ENCODE measurements around the gene POLDIP2.

The POLDIP2 gene

DNA sequence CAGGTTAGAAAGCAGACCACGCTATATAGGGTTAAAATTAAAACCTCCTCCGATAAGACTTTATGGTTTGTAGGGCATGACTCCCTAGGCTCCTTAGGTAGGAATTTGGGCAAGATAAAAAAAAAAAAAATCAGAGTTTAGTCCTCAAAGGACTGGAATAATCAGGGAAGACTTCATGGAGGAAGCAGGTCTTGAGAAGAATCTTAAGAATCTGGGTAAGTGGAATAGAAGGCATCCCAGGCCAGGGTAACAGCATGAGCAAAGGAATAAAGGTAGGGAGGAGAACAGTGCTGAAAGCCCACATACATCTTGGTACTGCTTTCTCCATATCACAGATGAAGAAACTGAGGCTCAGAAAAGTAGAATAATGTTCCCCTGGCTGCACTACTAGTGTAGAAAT, 33.2 kb upstream of the POLDIP2 start:
- no peak for DNase-seq

DNA sequence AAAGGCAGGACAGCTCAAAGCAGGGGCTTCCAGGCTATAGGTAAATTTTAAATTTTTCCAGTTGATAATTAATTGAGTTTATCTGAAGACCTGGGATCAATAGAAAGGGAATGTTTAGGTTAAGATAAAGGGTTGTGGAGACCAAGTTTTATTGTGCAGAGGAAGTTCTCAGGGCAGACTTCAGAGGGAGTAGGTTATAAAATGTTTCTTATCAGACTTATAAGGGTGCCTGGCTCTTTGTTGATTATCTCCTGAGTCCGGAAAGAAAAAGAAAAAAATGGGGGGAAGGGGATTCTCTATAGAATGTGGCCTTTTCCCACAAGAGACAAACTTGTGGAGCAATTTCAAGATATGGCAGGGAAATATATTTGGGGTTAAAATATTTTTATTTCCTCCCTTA, 32.8 kb upstream of the POLDIP2 start:
- DNase-seq, result no peak

DNA sequence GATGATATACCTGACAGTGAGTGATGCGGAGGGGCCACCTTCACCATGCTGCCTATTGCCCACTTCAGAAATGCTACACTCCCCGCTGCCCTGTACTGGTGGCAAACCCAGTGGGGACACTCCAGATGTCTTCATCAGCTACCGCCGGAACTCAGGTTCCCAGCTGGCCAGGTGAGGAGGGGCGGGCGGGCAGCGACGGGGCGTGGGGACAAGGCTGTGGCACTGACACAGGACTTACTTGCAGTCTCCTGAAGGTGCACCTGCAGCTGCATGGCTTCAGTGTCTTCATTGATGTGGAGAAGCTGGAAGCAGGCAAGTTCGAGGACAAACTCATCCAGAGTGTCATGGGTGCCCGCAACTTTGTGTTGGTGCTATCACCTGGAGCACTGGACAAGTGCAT, 30.8 kb upstream of the POLDIP2 start:
- DNase-seq, result no peak

DNA sequence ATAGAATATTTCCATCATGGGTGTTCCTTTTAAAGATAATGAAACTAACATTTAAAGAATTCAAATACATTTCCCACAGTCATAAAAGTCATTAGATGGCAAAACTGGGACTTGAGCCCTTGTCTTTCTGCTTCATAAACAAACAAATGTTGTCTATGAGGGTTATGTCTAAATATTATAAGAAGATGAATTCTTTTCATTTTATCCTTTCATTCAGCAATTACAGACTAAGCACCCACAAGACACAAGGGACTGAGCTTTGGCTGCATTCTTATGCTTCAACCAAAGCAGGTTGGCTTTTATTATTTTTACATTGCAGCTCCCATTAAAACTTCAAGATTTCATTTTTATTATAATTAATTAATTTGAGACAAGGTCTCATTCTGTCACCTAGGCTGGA, 29.1 kb upstream of the POLDIP2 start:
- no peak for DNase-seq

DNA sequence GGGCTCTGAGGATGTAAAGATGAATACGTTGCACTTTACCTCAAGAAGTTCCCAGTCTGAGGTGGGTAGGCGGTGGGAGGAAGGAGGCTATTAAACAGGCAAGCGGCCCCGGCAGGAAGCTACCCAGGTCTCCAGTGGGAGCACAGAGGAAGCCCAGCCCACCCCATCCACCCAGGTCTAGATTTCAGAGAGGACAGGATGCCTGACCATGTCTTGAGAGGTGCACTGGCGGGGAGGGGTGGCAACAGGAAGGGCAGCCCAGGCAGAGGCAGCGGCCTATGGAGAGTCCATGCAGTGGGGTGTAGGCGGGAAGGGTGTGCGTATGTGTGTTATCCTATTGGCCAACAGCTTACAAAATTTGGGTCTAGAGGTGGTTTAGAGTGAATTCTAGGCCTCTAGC, 28.1 kb upstream of the POLDIP2 start:
- DNase-seq, result no peak

DNA sequence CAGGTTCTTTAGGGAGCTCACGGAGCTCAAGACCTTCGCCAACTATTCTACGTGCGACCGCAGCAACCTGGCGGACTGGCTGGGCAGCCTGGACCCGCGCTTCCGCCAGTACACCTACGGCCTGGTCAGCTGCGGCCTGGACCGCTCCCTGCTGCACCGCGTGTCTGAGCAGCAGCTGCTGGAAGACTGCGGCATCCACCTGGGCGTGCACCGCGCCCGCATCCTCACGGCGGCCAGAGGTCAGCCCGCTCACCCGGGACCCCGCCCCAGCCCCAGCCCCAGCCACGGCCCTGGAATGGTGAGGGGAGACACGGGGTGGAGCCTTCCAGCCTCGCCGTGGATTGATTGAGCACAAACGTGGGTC, 27.7 kb upstream of the POLDIP2 start:
- no peak for DNase-seq

DNA sequence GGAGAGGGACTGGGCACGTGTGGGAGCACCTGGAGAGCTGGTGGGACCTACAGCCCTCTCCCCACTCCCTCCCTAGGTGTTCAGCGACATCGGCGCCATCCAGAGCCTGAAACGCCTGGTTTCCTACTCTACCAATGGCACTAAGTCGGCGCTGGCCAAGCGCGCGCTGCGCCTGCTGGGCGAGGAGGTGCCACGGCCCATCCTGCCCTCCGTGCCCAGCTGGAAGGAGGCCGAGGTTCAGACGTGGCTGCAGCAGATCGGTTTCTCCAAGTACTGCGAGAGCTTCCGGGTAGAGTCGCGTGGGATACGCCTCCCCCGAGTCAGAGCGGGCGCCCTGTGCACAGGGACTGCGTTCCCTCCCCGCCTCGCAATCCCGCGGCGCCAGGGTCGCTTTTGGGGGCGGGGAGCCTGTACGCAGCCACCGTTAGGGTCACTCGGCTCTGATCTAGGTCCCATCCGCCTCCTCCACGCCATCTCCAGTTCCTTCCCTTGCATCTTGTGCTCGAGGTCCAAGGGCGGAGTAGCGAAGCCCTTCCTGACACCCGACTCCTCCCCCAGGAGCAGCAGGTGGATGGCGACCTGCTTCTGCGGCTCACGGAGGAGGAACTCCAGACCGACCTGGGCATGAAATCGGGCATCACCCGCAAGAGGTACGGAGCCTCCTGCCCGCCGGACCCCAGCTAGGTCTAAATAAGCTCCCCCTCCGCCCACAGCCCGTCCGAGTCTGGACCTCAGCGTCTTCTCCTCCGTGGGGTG, 27.1 kb upstream of the POLDIP2 start:
- DNase-seq, result peak in 10 of 51 donors; percentile 11 to 49 (median 28)

DNA sequence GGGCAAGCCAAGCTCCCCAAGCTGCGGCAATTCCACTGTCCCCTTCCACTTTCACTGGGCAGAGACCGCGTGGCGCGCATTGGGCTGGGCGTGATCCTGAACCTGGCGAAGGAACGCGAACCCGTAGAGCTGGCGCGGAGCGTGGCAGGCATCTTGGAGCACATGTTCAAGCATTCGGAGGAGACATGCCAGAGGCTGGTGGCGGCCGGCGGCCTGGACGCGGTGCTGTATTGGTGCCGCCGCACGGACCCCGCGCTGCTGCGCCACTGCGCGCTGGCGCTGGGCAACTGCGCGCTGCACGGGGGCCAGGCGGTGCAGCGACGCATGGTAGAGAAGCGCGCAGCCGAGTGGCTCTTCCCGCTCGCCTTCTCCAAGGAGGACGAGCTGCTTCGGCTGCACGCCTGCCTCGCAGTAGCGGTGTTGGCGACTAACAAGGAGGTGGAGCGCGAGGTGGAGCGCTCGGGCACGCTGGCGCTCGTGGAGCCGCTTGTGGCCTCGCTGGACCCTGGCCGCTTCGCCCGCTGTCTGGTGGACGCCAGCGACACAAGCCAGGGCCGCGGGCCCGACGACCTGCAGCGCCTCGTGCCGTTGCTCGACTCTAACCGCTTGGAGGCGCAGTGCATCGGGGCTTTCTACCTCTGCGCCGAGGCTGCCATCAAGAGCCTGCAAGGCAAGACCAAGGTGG, 24.0 kb upstream of the POLDIP2 start:
- peak in 18 of 51 donors; percentile 10 to 56 (median 32) for DNase-seq

DNA sequence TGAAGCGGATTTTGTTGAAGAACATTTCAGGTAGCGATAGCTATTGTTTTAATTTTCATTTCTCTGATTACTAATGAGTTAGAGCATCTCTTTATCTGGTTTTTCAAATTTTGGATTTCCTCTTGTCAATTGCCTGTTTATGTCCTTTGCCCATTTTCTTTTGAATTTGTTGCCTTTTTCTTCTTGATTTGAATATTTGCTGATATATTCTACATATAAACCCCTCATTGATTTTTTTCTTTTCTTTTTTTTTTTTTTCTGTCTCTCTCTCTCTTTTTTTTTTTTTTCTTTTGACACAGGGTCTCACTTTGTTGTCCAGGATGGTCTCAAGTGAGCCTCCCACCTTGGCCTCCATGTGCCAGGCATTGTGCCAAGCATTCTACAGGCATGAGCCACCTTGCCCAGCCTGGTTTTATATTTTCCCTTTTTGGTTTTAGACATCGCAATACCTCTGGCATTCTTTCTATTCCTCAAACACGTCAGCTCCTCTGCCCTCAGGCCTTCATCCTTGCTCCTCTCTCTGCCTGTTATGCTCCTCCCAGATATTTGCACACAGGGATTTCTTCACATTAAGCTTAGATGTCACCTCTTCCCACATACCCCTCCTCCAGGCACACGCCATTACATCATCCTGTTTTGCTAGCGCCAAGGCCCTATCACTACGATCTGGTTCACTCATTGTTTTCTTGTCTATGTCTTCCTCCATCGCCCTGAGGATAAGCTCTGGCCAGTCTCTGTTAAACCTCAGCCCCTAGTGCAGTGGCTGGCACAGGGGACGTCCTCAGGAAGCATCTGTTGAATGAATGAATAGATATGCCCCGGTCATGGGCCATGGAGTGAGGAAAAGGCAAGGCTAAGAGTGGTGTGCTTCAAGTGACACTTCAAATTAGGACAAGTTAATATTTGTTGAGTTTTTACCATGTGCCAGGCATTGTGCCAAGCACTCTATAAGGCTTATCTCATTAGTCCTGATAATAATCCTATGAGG, 22.8 kb upstream of the POLDIP2 start:
- DNase-seq, result no peak

DNA sequence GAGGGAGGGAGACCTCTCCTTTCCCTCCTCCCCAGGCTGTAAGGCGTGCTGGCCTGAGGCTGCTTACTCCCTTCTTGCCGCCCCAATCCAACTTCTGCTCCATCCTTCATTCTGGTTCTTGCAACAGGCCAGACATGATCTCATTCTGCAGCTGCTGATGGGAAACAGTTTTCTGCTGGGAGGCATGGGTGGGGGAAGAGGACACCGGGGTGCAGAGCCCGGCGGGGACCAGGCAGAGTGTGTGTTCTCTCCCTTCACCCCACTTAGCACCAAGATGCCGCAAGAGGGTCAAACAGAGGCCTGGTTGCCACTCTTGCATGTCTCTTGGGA, 15.6 kb upstream of the POLDIP2 start:
- DNase-seq, result no peak

DNA sequence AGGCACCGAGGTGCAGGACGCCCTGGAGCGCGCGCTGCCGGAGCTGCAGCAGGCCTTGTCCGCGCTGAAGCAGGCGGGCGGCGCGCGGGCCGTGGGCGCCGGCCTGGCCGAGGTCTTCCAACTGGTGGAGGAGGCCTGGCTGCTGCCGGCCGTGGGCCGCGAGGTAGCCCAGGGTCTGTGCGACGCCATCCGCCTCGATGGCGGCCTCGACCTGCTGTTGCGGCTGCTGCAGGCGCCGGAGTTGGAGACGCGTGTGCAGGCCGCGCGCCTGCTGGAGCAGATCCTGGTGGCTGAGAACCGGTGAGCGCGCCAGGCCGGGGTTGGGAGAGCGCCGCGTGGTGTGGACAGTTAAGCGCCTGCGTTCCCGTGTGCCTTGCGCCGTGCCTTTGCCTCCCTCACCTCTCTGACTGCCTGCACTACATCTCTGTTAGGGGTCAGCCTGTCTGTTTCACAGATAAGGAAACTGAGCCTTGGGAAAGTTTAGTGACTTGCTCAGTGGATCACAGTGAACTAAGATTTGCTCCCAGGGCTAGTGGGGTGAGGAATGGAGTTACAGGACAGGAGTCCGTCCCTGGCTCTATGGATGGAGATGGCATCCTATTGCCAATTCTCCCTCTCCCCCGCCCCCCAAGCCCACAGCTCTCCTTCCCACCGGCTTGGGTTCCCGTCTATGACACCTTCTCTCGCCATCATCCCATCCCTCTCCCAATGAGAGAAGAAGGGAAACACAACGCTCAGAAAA, 15.0 kb upstream of the POLDIP2 start:
- DNase-seq, result peak in 12 of 51 donors; percentile 9 to 61 (median 36)

DNA sequence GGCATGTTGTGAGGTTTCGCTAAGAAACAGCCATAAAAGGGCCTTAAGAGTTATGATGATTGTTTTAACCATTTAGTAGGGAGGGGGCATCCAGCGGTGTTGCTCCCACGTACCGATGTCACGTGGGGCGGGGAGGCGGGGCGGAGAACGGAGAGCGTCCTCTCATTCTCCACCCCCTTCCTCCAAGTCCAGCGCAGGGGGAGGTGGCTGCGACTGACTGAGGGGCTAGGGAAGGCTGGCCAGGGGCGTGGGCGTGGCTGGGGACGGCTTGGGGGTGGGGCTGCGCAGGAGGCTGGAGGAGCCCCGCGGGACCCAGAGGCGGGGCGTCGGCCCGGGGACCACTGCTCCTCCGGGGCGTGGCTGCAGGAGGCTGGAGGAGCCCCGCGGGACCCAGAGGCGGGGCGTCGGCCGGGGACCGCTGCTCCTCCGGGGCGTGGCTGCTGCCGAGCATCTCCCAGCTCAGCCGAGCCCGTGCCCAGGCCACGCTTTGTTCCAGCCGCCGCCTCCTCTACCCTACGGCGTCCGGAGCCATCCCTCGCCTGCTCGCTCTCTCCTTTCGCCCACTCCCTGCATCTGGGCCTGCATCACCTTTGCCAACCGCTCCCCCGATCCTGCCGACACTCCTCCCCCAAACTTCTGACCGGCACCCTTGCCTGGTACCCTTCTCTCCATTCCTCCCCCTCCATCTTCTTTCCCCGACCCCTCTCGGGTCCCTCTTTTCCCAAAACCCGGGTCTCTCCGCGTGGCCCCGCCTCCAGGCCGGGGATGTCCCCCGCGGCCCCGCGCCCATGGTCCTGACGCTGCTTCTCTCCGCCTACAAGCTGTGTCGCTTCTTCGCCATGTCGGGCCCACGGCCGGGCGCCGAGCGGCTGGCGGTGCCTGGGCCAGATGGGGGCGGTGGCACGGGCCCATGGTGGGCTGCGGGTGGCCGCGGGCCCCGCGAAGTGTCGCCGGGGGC, 14.2 kb upstream of the POLDIP2 start, which contains the start of gene SARM1:
SARM1 (plus strand) TSS at position 450 of the 958 bp plus-strand sequence; CDS start at position 789, 339 bp downstream.
- peak in 50 of 51 donors; percentile 12 to 87 (median 67) for DNase-seq

DNA sequence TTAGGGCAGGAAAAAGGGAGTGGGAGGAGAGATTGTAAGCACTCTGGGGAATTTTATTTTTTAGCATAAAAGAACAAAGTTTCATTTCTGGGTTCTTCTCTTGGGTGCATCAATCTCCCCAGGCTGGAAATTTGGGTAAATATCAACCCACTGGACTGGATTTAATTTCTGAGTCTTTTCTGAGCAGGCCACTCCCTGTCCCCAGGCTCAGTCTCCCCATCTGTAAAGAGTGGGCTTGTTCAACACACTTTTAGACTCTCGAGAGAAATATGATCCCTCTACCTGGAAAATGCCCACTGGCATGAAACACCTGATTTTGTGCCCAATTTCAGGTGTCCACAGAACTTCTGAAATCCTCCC, 13.4 kb upstream of the POLDIP2 start:
- no peak for DNase-seq

DNA sequence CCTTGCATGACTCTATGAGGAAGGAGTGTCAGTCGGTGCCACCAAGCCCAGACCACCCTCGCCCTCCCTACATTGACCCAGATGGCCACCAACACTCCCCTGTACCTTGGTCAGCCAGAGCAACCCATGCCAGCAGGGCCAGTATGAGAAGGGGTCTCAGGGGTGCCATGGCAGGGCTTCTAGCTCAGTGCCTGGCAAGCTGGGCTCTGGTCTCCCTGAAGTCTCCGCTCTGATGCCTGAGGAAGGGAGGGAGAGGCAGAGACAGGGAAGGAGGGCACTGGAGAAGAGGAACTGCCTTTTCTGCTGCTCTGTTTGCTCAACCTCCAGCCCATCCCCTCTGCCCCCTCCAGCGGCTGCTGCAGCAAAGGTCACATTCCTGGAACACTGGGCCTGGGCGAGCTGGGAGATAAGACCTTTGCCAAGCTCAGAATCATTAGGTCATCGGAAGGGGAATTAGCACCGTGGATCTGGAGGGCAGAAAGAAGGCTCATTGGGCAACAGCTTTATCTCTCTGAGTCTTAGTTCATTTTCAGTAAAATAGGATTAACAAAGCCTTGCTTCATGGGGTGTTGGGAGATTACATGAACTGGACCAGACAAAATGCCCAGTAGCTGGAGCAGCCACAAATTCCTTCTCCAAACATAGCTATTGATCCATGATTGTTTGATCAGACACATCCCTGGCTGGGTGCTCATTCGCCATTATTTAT, 12.9 kb upstream of the POLDIP2 start, which contains the start of gene VTN:
VTN (minus strand) TSS at position 273 of the 709 bp plus-strand sequence; CDS start at position 169, 104 bp downstream.
- no peak for DNase-seq

DNA sequence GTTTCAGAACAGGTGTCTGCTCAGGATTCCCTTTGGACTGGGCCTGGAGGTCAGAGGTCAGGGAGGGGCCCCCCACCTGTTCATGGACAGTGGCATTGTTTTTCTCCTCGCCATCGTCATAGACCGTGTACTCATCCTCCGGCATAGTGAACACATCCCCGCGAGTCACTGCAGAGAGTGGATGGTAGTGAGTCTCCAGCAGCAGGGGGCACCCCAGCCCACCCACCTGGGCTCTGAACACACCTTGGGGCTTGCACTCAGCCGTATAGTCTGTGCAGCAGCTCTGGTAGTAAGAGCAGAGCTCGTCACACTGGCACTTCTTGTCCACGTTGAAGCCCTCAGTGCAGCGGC, 12.3 kb upstream of the POLDIP2 start:
- no peak for DNase-seq

DNA sequence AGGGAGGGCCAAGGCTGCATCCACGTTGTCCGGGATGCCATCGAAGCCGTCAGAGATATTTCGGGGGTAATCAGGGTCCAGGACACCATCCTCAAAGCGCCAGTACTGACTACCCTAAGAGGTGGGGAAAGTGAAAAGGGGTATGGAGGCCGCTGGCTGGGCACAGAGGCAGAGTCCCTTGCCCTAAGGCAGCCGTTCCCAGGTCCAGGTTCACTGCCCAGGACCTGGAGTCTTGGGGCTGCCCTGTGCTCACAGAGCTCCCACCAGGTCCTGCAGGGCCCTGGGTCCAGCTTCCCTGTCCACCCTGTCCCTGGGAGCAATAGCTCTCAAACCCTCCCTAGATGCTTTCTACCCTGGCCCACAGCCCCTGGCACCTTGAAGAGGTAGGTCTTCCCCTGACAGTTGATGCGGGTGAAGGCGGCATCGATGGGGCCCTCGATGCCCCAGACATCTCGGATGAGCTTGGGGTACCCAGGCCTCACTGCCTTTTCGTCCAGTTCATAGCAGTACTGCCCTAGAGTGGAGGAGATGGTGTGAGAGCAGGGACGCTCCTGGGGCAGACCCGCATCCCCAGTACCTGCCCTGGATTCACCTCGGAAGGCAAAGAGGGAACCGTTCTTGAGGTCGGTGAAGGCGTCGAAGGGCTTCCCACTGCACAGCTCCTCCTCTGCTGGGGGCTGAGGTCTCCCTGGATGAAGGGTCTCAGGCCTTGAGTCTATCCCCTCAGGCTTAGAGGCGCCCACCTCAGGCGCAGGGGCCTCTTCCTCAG, 11.8 kb upstream of the POLDIP2 start:
- no peak for DNase-seq

DNA sequence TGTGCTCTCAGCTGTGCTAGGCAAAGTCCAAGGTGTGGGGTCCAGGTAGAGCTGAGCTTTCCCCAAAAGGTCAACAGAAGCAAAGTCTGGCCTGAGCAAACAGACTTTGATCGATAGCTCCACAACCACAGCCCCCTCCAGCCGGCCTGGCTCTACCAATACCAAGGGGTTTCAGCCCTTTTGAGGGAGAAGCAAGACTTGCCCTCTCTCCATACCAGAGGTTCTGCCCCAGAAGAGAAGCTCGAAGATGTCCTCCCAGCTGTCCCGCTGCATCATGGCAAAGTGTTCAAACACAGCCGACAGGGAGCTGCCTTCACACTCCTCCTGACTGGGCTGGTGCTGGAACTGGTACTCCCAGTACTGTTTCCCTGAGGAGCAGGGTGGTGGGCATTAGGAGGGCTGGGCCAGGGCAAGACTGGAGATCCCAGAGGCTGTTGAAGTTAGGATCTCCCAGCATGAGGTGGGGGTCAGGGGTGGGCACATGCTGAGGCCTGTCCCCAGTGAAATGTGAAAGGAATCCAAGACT, 11.0 kb upstream of the POLDIP2 start:
- DNase-seq, result no peak

DNA sequence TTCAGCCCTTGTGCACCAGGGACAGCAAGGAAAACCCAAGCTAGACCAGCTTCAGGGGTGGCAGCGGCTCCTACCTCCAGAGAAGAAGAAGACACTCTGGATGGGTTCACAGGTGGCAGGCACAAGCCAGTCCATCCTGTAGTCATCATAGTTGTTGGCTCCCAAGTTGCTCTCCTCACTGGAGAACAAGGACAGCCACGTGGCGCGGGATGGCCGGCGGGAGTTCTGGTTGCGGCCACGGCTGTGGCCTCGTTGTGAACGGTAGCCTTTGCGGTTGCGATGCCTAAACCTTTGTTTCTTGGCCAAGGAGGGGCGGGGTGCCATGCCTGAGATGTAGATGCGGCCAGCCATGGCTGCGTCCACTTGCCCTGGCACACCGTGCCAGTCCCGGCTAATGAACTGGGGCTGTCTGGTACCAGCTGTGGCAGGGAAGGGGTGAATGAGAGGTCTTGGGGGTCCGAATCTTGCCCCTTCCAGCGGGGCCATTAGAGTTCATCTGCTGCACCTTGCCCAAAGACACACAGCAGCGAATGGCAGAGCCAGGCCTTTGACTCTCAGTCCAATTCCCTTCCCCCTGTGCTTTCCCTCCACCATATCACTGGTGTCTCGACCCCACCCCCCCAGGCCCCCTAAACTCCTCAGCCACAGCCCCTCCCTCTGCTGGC, 10.4 kb upstream of the POLDIP2 start:
- DNase-seq, result no peak
